ENCODE measurements around the gene ZHX3. TPM values are rescaled to one million over a fixed set of nuclear protein-coding genes. Genes with fewer than 3 reads are reported as not detected.

ZHX3 gene
- total RNA-seq, 3 donors from 2014 or later (not counting 1 experiment from before 2014, with no cell fraction given), result 9.0 to 11.8 (median 10.3) TPM

- H3K4me1 Mint-ChIP-seq, result peaks cover 5 to 6% of the 10 kb centered on the region in 2 donors
- no peaks in the 10 kb centered on the region for H3K9me3 ChIP-seq (ENCODE audit: control insufficient read depth, insufficient read depth, low read length)
- H3K36me3 Mint-ChIP-seq, result no peaks in the 10 kb centered on the region
- ATAC-seq (no peak), DNase-seq (no peak)
- no peak overlapping the region for H3K4me3 Mint-ChIP-seq
- intact Hi-C loops (cut with micrococcal nuclease), result no loop called here
- no peaks in the 10 kb centered on the region for H3K36me3 ChIP-seq (ENCODE audit: control insufficient read depth, insufficient read depth, low read length)
- no peaks in the 10 kb centered on the region for H3K4me1 ChIP-seq (ENCODE audit: control insufficient read depth, insufficient read depth, low read length)
- peaks cover 0 to 9% of the 10 kb centered on the region in 2 donors for H3K27me3 Mint-ChIP-seq (ENCODE audit: low read depth in 2 of 2)
- no peak overlapping the region for H3K27ac ChIP-seq (ENCODE audit: low read length)
- H3K27ac Mint-ChIP-seq, result no peak overlapping the region
- TF ChIP-seq CTCF (IDR thresholded peaks at IDR 0.05), result no peak
- no peak overlapping the region for H3K4me3 ChIP-seq (ENCODE audit: low read length)
- H3K27me3 ChIP-seq (ENCODE audit: control insufficient read depth, insufficient read depth, low read length), result no peaks in the 10 kb centered on the region
- H3K9me3 Mint-ChIP-seq, result no peaks in the 10 kb centered on the region
Measured at GRCh38 chr20:41222703-41223102, 94.8 kb downstream of the ZHX3 start.

- H3K27me3 Mint-ChIP-seq (ENCODE audit: low read depth in 2 of 2), result peaks cover 0 to 9% of the 10 kb centered on the region in 2 donors
- WGBS (ENCODE audit: insufficient coverage), result no CpG with 5 or more reads among the region's 1 CpG
- intact Hi-C loops (cut with micrococcal nuclease), result no loop called here
Measured at GRCh38 chr20:41222296-41222695, 95.2 kb downstream of the ZHX3 start.

GRCh38 chr20:41221614-41222218, 95.8 kb downstream of the ZHX3 start:
- H3K4me1 Mint-ChIP-seq, result peaks cover 5 to 6% of the 10 kb centered on the region in 2 donors
- Histone ChIP-seq H3K4me3 (ENCODE audit: low read length) (no peak overlapping the region), H3K27me3 (ENCODE audit: control insufficient read depth, insufficient read depth, low read length) (no peaks in the 10 kb centered on the region), H3K9me3 (ENCODE audit: control insufficient read depth, insufficient read depth, low read length) (no peaks in the 10 kb centered on the region), H3K27ac (ENCODE audit: low read length) (no peak overlapping the region), H3K36me3 (ENCODE audit: control insufficient read depth, insufficient read depth, low read length) (no peaks in the 10 kb centered on the region), H3K4me1 (ENCODE audit: control insufficient read depth, insufficient read depth, low read length) (no peaks in the 10 kb centered on the region)
- H3K9me3 Mint-ChIP-seq, result no peaks in the 10 kb centered on the region
- no peaks in the 10 kb centered on the region for H3K36me3 Mint-ChIP-seq
- DNase-seq (no peak), ATAC-seq (no peak)
- no peak overlapping the region for H3K27ac Mint-ChIP-seq
- TF ChIP-seq CTCF (IDR thresholded peaks at IDR 0.05), result no peak
- intact Hi-C loops (cut with micrococcal nuclease), result no loop called here
- no peak overlapping the region for H3K4me3 Mint-ChIP-seq
- WGBS (ENCODE audit: insufficient coverage), result 93% methylated on average over 5 of the region's 5 CpGs
- H3K27me3 Mint-ChIP-seq (ENCODE audit: low read depth in 2 of 2), result peaks cover 0 to 9% of the 10 kb centered on the region in 2 donors

More at GRCh38 chr20:41222296-41222695, 95.2 kb downstream of the ZHX3 start:
- H3K9me3 ChIP-seq (ENCODE audit: control insufficient read depth, insufficient read depth, low read length), result no peaks in the 10 kb centered on the region
- no peak for ATAC-seq
- Mint-ChIP-seq H3K4me3 (no peak overlapping the region), H3K36me3 (no peaks in the 10 kb centered on the region), H3K4me1 (peaks cover 5 to 6% of the 10 kb centered on the region in 2 donors), H3K27ac (no peak overlapping the region), H3K9me3 (no peaks in the 10 kb centered on the region)
- H3K27me3 ChIP-seq (ENCODE audit: control insufficient read depth, insufficient read depth, low read length), result no peaks in the 10 kb centered on the region
- no peak overlapping the region for H3K4me3 ChIP-seq (ENCODE audit: low read length)
- TF ChIP-seq CTCF (IDR thresholded peaks at IDR 0.05), result no peak
- DNase-seq, result no peak
- no peaks in the 10 kb centered on the region for H3K4me1 ChIP-seq (ENCODE audit: control insufficient read depth, insufficient read depth, low read length)
- no peaks in the 10 kb centered on the region for H3K36me3 ChIP-seq (ENCODE audit: control insufficient read depth, insufficient read depth, low read length)
- H3K27ac ChIP-seq (ENCODE audit: low read length), result no peak overlapping the region

GRCh38 chr20:41219824-41220223, 97.7 kb downstream of the ZHX3 start:
- intact Hi-C loops (cut with micrococcal nuclease), result no loop called here
- no peaks in the 10 kb centered on the region for H3K36me3 ChIP-seq (ENCODE audit: control insufficient read depth, insufficient read depth, low read length)
- no peak overlapping the region for H3K4me3 ChIP-seq (ENCODE audit: low read length)
- no peak for ATAC-seq
- WGBS (ENCODE audit: insufficient coverage), result 100% methylated on average over 2 of the region's 2 CpGs
- Mint-ChIP-seq H3K36me3 (no peaks in the 10 kb centered on the region), H3K27me3 (ENCODE audit: low read depth in 2 of 2) (peaks cover 0 to 9% of the 10 kb centered on the region in 2 donors), H3K9me3 (no peaks in the 10 kb centered on the region), H3K4me1 (peaks cover 5 to 6% of the 10 kb centered on the region in 2 donors), H3K27ac (no peak overlapping the region), H3K4me3 (no peak overlapping the region)
- H3K27ac ChIP-seq (ENCODE audit: low read length), result no peak overlapping the region
- DNase-seq, result no peak
- H3K27me3 ChIP-seq (ENCODE audit: control insufficient read depth, insufficient read depth, low read length), result no peaks in the 10 kb centered on the region
- H3K9me3 ChIP-seq (ENCODE audit: control insufficient read depth, insufficient read depth, low read length), result no peaks in the 10 kb centered on the region
- no peaks in the 10 kb centered on the region for H3K4me1 ChIP-seq (ENCODE audit: control insufficient read depth, insufficient read depth, low read length)
- no peak for TF ChIP-seq CTCF (IDR thresholded peaks at IDR 0.05)
